ENCODE results near the gene ANKRD29.

GRCh38 chr18:23560186-23560585 lies 102.5 kb downstream of the ANKRD29 start:
- TF ChIP-seq CTCF (tag by site-specific recombination; IDR thresholded peaks at IDR 0.05), result no peak
- no peak for TF ChIP-seq MYNN (tag by site-specific recombination; IDR thresholded peaks at IDR 0.05; ENCODE audit: borderline replicate concordance)
- TF ChIP-seq PRDM4 (tag by site-specific recombination; IDR thresholded peaks at IDR 0.05), result no peak
- TF ChIP-seq ZNF654 (tag by site-specific recombination; IDR thresholded peaks at IDR 0.05; ENCODE audit: low read depth), result no peak
- TF ChIP-seq ZFP69B (tag by site-specific recombination; IDR thresholded peaks at IDR 0.05), result no peak
- no peak for TF ChIP-seq ZBTB26 (tag by site-specific recombination; optimal IDR thresholded peaks at IDR 0.05)

All from HEK293 (cell line).